Hindlimb muscle (tissue), 1 donor: ENCODE data around the gene ZC3H10. TPM values are rescaled to one million over a fixed set of nuclear protein-coding genes. Genes with fewer than 3 reads are reported as not detected.
A peak's percentile ranks its signal among the peaks of the same experiment; 100 is the strongest.
"Not testable (repeated sequence)": the region's sequence is repeated elsewhere in the genome, so short reads cannot be mapped to it uniquely, and the experiment has no call there.

Experiments used
- DNase-seq: peaks from one replicate; pipeline ENCODE4 v3.0.0-alpha.2; 2013
- polyA plus RNA-seq: library from polyadenylated mRNA; unstranded; fragments of 120-200 nt; gene quantifications from one replicate; pipeline ENCODE4 v1.2.1, GENCODE V29; 2013; ENCODE audit not compliant: insufficient read length

Gene ZC3H10
- polyA plus RNA-seq = 6.0 TPM

GRCh38 chr12:56117778-56118687 is at the start of gene ZC3H10:
Gene ZC3H10 (plus strand): TSS chr12:56118266. CDS start chr12:56120563, 2,297 bp downstream.
- DNase-seq = peak; percentile 99

- DNase-seq = no peak
Measured at GRCh38 chr12:56071648-56072047, 46.4 kb upstream of the ZC3H10 start.

GRCh38 chr12:56074396-56074795 is 43.7 kb upstream of the ZC3H10 start:
- DNase-seq = no peak

GRCh38 chr12:56077966-56078365 is 40.1 kb upstream of the ZC3H10 start:
- DNase-seq = not testable (repeated sequence)

GRCh38 chr12:56078427-56078826 is 39.6 kb upstream of the ZC3H10 start:
- DNase-seq = no peak

- peak; percentile 58 for DNase-seq
Measured at GRCh38 chr12:56078931-56079722, 38.9 kb upstream of the ZC3H10 start.

GRCh38 chr12:56079723-56080555 is 38.1 kb upstream of the ZC3H10 start, which contains the start of gene ERBB3:
Gene ERBB3 (plus strand): TSS chr12:56080165. CDS start chr12:56080301, 136 bp downstream.
- peak; percentile 66 for DNase-seq

- DNase-seq = no peak
Measured at GRCh38 chr12:56080556-56081138, 37.4 kb upstream of the ZC3H10 start.

GRCh38 chr12:56081393-56082347 is 36.4 kb upstream of the ZC3H10 start:
- DNase-seq = peak; percentile 14

- no peak for DNase-seq
Measured at GRCh38 chr12:56082382-56082781, 35.7 kb upstream of the ZC3H10 start.

- DNase-seq = no peak
Measured at GRCh38 chr12:56082967-56083366, 35.1 kb upstream of the ZC3H10 start.

- no peak for DNase-seq
Measured at GRCh38 chr12:56084958-56085543, 33.0 kb upstream of the ZC3H10 start.

GRCh38 chr12:56086096-56086495 is 32.0 kb upstream of the ZC3H10 start:
- no peak for DNase-seq

GRCh38 chr12:56086608-56087007 is 31.5 kb upstream of the ZC3H10 start:
- no peak for DNase-seq

- DNase-seq = no peak
Measured at GRCh38 chr12:56087220-56087619, 30.8 kb upstream of the ZC3H10 start.

GRCh38 chr12:56097738-56098137 is 20.3 kb upstream of the ZC3H10 start:
- no peak for DNase-seq

- DNase-seq = no peak
Measured at GRCh38 chr12:56098592-56098991, 19.5 kb upstream of the ZC3H10 start.

GRCh38 chr12:56099787-56100186 is 18.3 kb upstream of the ZC3H10 start:
- DNase-seq = no peak

GRCh38 chr12:56101045-56101444 is 17.0 kb upstream of the ZC3H10 start:
- DNase-seq = no peak

GRCh38 chr12:56102683-56103065 is 15.4 kb upstream of the ZC3H10 start:
- no peak for DNase-seq
